ENCODE measurements around the gene CCR2. TPM values are rescaled to one million over a fixed set of nuclear protein-coding genes. Genes with fewer than 3 reads are reported as not detected.
A peak's percentile ranks its signal among the peaks of the same experiment; 100 is the strongest.

CCR2 gene
- total RNA-seq, 2 donors from 2014 or later: 1.5 to 3.0 TPM

DNA sequence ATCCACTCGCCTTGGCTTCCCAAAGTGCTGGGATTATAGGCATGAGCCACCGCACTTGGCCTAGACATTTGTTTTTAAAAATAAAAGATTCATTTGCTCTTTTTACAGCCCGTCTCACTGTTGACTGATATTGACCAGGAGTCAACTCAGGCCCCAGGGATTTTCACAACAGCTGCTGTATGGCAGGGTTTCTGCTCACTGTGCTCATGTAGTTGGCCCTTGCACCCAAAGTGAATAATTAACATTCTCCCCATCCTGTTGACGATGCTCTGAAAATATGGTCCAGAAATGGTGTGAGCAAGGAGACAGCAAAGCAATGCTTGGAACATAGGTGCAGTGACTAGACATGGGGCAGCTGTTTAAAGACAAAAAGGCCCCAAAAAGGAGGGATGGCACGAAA, 13.9 kb downstream of the CCR2 start:
- intact Hi-C loops (cut with DNase I): no loop called here
- no peak overlapping the region for H3K4me3 ChIP-seq
- no peaks in the 10 kb centered on the region for H3K9me3 ChIP-seq
- H3K27ac ChIP-seq: no peak overlapping the region
- H3K9ac ChIP-seq (ENCODE audit: low read depth in 2 of 2, low read length in 2 of 2): no peak overlapping the region
- no peak for TF ChIP-seq CTCF (IDR thresholded peaks at IDR 0.05)
- H3K4me1 ChIP-seq: no peaks in the 10 kb centered on the region
- H3K36me3 ChIP-seq: no peaks in the 10 kb centered on the region
- DNase-seq: no peak
- H3K27me3 ChIP-seq: no peaks in the 10 kb centered on the region

DNA sequence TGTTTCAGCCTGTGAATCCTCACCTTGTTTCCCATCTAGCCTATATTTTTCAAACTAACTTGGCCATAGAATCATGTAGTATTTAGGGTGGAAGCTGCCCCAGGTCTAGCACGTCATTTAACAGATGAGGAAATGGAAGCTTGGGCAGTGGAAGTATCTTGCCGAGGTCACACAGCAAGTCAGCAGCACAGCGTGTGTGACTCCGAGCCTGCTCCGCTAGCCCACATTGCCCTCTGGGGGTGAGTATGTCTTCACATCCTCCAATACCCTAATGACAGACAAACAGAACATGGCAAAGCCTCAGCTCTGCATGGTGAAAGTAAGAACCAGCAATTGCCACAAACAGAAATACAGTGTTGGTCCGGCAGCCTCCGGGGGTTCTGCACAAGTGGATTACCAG, 14.7 kb downstream of the CCR2 start:
- H3K27me3 ChIP-seq: no peaks in the 10 kb centered on the region

DNA sequence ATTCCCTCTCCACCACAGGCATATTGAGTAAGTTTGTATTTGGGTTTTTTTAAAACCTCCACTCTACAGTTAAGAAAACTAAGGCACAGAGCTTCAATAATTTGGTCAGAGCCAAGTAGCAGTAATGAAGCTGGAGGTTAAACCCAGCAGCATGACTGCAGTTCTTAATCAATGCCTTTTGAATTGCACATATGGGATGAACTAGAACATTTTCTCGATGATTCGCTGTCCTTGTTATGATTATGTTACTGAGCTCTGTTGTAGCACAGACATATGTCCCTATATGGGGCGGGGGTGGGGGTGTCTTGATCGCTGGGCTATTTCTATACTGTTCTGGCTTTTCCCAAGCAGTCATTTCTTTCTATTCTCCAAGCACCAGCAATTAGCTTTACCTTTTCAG, 15.2 kb downstream of the CCR2 start:
- Histone ChIP-seq H3K9me3 (no peaks in the 10 kb centered on the region), H3K27ac (no peak overlapping the region), H3K27me3 (no peaks in the 10 kb centered on the region)

More for the DNA sequence above, 14.7 kb downstream of the CCR2 start:
- intact Hi-C loops (cut with DNase I): no loop called here
- TF ChIP-seq CTCF (IDR thresholded peaks at IDR 0.05): no peak
- no peak overlapping the region for H3K27ac ChIP-seq
- H3K4me3 ChIP-seq: no peak overlapping the region
- DNase-seq: peak; percentile 47
- H3K4me1 ChIP-seq: no peaks in the 10 kb centered on the region
- no peaks in the 10 kb centered on the region for H3K36me3 ChIP-seq
- H3K9me3 ChIP-seq: no peaks in the 10 kb centered on the region
- H3K9ac ChIP-seq (ENCODE audit: low read depth in 2 of 2, low read length in 2 of 2): no peak overlapping the region

GRCh38 chr3:46369675-46370132, 15.8 kb downstream of the CCR2 start:
- no peak for TF ChIP-seq CTCF (IDR thresholded peaks at IDR 0.05)
- Histone ChIP-seq H3K4me1 (no peaks in the 10 kb centered on the region), H3K4me3 (no peak overlapping the region), H3K27me3 (no peaks in the 10 kb centered on the region), H3K9ac (ENCODE audit: low read depth in 2 of 2, low read length in 2 of 2) (no peak overlapping the region), H3K27ac (peak overlapping the region; percentile 4), H3K9me3 (no peaks in the 10 kb centered on the region), H3K36me3 (no peaks in the 10 kb centered on the region)
- intact Hi-C loops (cut with DNase I): loop anchor here (5.0 kb wide), 2 partner anchors 92 to 287 kb away; no protein-coding TSS in a partner anchor
- DNase-seq: no peak

More for the DNA sequence above, 15.2 kb downstream of the CCR2 start:
- Histone ChIP-seq H3K36me3 (no peaks in the 10 kb centered on the region), H3K4me3 (no peak overlapping the region), H3K4me1 (no peaks in the 10 kb centered on the region), H3K9ac (ENCODE audit: low read depth in 2 of 2, low read length in 2 of 2) (no peak overlapping the region)
- intact Hi-C loops (cut with DNase I): no loop called here
- no peak for DNase-seq
- TF ChIP-seq CTCF (IDR thresholded peaks at IDR 0.05): no peak

DNA sequence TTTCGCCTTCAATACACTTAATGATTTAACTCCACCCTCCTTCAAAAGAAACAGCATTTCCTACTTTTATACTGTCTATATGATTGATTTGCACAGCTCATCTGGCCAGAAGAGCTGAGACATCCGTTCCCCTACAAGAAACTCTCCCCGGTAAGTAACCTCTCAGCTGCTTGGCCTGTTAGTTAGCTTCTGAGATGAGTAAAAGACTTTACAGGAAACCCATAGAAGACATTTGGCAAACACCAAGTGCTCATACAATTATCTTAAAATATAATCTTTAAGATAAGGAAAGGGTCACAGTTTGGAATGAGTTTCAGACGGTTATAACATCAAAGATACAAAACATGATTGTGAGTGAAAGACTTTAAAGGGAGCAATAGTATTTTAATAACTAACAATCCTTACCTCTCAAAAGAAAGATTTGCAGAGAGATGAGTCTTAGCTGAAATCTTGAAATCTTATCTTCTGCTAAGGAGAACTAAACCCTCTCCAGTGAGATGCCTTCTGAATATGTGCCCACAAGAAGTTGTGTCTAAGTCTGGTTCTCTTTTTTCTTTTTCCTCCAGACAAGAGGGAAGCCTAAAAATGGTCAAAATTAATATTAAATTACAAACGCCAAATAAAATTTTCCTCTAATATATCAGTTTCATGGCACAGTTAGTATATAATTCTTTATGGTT, 17.1 kb downstream of the CCR2 start, which contains the start of gene CCR5:
TSS of gene CCR5 (plus strand) at position 108 of the 680 bp plus-strand sequence. CDS start 1,957 bp downstream, outside the sequence.
- TF ChIP-seq CTCF (IDR thresholded peaks at IDR 0.05): no peak
- H3K36me3 ChIP-seq: no peaks in the 10 kb centered on the region
- no peak within 1 kb of the TSS for H3K4me3 ChIP-seq
- H3K9ac ChIP-seq (ENCODE audit: low read depth in 2 of 2, low read length in 2 of 2): peak within 1 kb of the TSS in 1 of 2 donors; percentile 9
- intact Hi-C loops (cut with DNase I): loop anchor here (5.0 kb wide), 2 partner anchors 94 to 289 kb away; no protein-coding TSS in a partner anchor
- no peaks in the 10 kb centered on the region for H3K9me3 ChIP-seq
- no peaks in the 10 kb centered on the region for H3K27me3 ChIP-seq
- DNase-seq: no peak
- H3K27ac ChIP-seq: peak within 1 kb of the TSS; percentile 7
- H3K4me1 ChIP-seq: no peaks in the 10 kb centered on the region

All from colonic mucosa (tissue), 4 donors.